ENCODE results near the gene MYO7B.
A peak's percentile ranks its signal among the peaks of the same experiment; 100 is the strongest.

MYO7B gene

GRCh38 chr2:127588241-127588640 is 52.8 kb downstream of the MYO7B start:
- H3K4me1 Mint-ChIP-seq (ENCODE audit: low read depth) = peaks cover 2% of the 10 kb centered on the region
- no peaks in the 10 kb centered on the region for H3K36me3 Mint-ChIP-seq (ENCODE audit: low read depth)
- peaks cover 5% of the 10 kb centered on the region for H3K27me3 Mint-ChIP-seq (ENCODE audit: low read depth)
- no peaks in the 10 kb centered on the region for H3K9me3 Mint-ChIP-seq
- no peak overlapping the region for H3K27ac Mint-ChIP-seq
- H3K4me3 Mint-ChIP-seq = no peak overlapping the region
- no peak for DNase-seq (ENCODE audit: low spot score)

DNA sequence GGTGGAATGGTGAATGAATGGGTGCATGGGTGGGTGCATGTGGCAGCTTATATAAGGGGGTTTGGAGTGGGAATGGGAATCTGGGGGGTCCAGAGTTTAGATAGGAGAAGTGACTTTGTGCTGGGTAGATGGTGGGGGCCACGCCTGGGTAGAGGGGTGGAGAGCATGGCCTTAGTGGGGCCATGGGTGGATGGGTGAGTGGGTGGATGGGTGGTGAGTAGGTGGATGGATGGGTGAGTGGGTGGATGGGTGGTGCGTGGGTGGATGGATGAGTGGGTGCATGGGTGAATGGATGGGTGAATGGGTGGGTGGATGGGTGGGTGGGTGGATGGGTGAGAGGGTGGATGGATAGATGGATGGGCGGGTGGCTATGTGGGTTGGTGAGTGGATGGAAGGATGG is 53.9 kb downstream of the MYO7B start:
- Mint-ChIP-seq H3K4me3 (no peak overlapping the region), H3K9me3 (no peaks in the 10 kb centered on the region), H3K27ac (no peak overlapping the region), H3K4me1 (ENCODE audit: low read depth) (peaks cover 2% of the 10 kb centered on the region), H3K36me3 (ENCODE audit: low read depth) (no peaks in the 10 kb centered on the region), H3K27me3 (ENCODE audit: low read depth) (peaks cover 5% of the 10 kb centered on the region)
- no peak for DNase-seq (ENCODE audit: low spot score)

DNA sequence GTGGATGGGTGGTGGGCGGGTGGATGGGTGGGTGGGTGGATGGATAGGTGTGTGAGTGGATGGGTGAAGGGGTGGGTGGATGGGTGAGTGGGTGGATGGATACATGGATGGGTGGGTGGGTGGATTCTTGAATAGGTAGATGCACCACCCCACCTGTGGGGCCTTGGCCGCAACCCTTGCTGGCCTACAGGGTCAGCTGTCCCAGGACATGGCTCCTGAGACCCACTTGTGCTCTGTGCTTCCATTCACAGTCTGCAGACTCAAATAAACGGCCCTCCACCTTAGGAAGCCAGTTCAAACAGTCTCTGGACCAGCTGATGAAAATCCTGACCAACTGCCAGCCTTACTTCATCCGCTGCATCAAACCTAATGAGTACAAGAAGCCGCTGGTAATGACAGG is 54.4 kb downstream of the MYO7B start:
- no peak for DNase-seq (ENCODE audit: low spot score)
- no peaks in the 10 kb centered on the region for H3K36me3 Mint-ChIP-seq (ENCODE audit: low read depth)
- peaks cover 2% of the 10 kb centered on the region for H3K4me1 Mint-ChIP-seq (ENCODE audit: low read depth)
- no peaks in the 10 kb centered on the region for H3K9me3 Mint-ChIP-seq
- no peak overlapping the region for H3K27ac Mint-ChIP-seq
- H3K4me3 Mint-ChIP-seq = no peak overlapping the region
- peaks cover 5% of the 10 kb centered on the region for H3K27me3 Mint-ChIP-seq (ENCODE audit: low read depth)

- no peak for DNase-seq (ENCODE audit: low spot score)
- Mint-ChIP-seq H3K27ac (no peak overlapping the region), H3K4me1 (ENCODE audit: low read depth) (peaks cover 5% of the 10 kb centered on the region)
These were observed 55.1 kb downstream of the MYO7B start for GRCh38 chr2:127590386-127591190.

GRCh38 chr2:127591221-127591923 is 55.9 kb downstream of the MYO7B start:
- Mint-ChIP-seq H3K36me3 (ENCODE audit: low read depth) (no peaks in the 10 kb centered on the region), H3K4me3 (no peak overlapping the region), H3K4me1 (ENCODE audit: low read depth) (peaks cover 5% of the 10 kb centered on the region), H3K27me3 (ENCODE audit: low read depth) (no peaks in the 10 kb centered on the region), H3K27ac (no peak overlapping the region), H3K9me3 (no peaks in the 10 kb centered on the region)
- peak; percentile 46 for DNase-seq (ENCODE audit: low spot score)

More at GRCh38 chr2:127590386-127591190, 55.1 kb downstream of the MYO7B start:
- no peak overlapping the region for H3K4me3 Mint-ChIP-seq
- H3K27me3 Mint-ChIP-seq (ENCODE audit: low read depth) = peaks cover 4% of the 10 kb centered on the region
- no peaks in the 10 kb centered on the region for H3K36me3 Mint-ChIP-seq (ENCODE audit: low read depth)
- no peaks in the 10 kb centered on the region for H3K9me3 Mint-ChIP-seq

DNA sequence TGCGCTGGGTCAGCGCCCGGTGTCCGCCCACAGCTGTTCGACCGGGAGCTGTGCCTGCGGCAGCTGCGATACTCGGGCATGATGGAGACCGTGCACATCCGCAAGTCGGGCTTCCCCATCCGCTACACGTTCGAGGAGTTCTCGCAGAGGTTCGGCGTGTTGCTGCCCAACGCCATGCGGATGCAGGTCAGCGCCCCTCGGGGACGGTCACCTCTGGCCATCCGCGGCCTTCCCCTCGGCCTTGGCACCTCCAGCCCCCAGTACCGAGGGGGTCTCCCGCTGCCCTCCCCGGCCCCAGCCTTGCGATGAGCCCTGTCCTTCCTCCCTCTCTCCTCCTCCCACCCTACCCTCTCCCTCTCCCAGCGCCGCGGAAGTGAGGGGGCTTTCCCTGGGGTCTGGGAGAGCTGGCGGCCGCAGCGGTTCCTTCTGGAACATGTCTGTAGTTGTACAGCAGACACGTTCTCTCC is 57.3 kb downstream of the MYO7B start:
- Mint-ChIP-seq H3K27ac (no peak overlapping the region), H3K4me3 (no peak overlapping the region), H3K4me1 (ENCODE audit: low read depth) (peaks cover 5% of the 10 kb centered on the region), H3K27me3 (ENCODE audit: low read depth) (no peaks in the 10 kb centered on the region), H3K36me3 (ENCODE audit: low read depth) (no peaks in the 10 kb centered on the region), H3K9me3 (no peaks in the 10 kb centered on the region)
- DNase-seq (ENCODE audit: low spot score) = no peak

- no peak overlapping the region for H3K27ac Mint-ChIP-seq
- no peaks in the 10 kb centered on the region for H3K27me3 Mint-ChIP-seq (ENCODE audit: low read depth)
- no peak overlapping the region for H3K4me3 Mint-ChIP-seq
- H3K9me3 Mint-ChIP-seq = no peaks in the 10 kb centered on the region
- no peaks in the 10 kb centered on the region for H3K36me3 Mint-ChIP-seq (ENCODE audit: low read depth)
- H3K4me1 Mint-ChIP-seq (ENCODE audit: low read depth) = peaks cover 9% of the 10 kb centered on the region
- no peak for DNase-seq (ENCODE audit: low spot score)
These were observed 58.0 kb downstream of the MYO7B start for GRCh38 chr2:127593228-127594115.

DNA sequence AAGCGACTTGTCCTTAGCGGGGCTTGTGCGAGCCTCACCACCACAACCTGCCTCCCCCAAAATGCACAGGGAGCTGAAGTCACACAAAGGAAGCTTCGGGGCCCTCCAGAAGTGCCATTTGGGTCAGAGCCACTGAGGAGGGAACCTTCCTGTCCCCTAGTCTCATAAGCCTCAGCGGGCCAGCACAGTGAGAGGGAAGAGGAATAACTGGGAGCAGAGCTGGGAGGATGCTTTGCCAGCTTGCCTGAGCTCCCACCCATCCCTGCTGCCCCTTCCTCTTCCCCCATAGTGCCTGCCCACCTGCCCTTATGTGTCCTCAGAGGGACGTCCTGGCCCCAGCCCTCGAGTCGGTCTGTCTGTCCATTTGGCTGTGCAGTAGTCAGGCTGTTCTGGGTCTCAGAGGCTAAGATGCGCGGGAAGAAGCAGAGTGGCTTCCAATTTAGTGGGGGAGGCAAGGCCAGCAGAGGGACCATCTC is 58.7 kb downstream of the MYO7B start:
- H3K4me1 Mint-ChIP-seq (ENCODE audit: low read depth) = peaks cover 9% of the 10 kb centered on the region
- no peaks in the 10 kb centered on the region for H3K36me3 Mint-ChIP-seq (ENCODE audit: low read depth)
- no peak for DNase-seq (ENCODE audit: low spot score)
- no peak overlapping the region for H3K27ac Mint-ChIP-seq
- H3K9me3 Mint-ChIP-seq = no peaks in the 10 kb centered on the region
- H3K27me3 Mint-ChIP-seq (ENCODE audit: low read depth) = no peaks in the 10 kb centered on the region
- no peak overlapping the region for H3K4me3 Mint-ChIP-seq

GRCh38 chr2:127596311-127597045 is 61.0 kb downstream of the MYO7B start:
- H3K27ac Mint-ChIP-seq = no peak overlapping the region
- H3K27me3 Mint-ChIP-seq (ENCODE audit: low read depth) = no peaks in the 10 kb centered on the region
- H3K4me1 Mint-ChIP-seq (ENCODE audit: low read depth) = peaks cover 11% of the 10 kb centered on the region
- no peak for DNase-seq (ENCODE audit: low spot score)
- H3K9me3 Mint-ChIP-seq = peaks cover 3% of the 10 kb centered on the region
- peaks cover 6% of the 10 kb centered on the region for H3K36me3 Mint-ChIP-seq (ENCODE audit: low read depth)
- no peak overlapping the region for H3K4me3 Mint-ChIP-seq

- Mint-ChIP-seq H3K4me1 (ENCODE audit: low read depth) (peaks cover 11% of the 10 kb centered on the region), H3K9me3 (peaks cover 5% of the 10 kb centered on the region), H3K4me3 (no peak overlapping the region), H3K36me3 (ENCODE audit: low read depth) (peaks cover 6% of the 10 kb centered on the region), H3K27me3 (ENCODE audit: low read depth) (no peaks in the 10 kb centered on the region), H3K27ac (peak overlapping the region; percentile 26)
- DNase-seq (ENCODE audit: low spot score) = no peak
These were observed 61.8 kb downstream of the MYO7B start for GRCh38 chr2:127597046-127597983.

DNA sequence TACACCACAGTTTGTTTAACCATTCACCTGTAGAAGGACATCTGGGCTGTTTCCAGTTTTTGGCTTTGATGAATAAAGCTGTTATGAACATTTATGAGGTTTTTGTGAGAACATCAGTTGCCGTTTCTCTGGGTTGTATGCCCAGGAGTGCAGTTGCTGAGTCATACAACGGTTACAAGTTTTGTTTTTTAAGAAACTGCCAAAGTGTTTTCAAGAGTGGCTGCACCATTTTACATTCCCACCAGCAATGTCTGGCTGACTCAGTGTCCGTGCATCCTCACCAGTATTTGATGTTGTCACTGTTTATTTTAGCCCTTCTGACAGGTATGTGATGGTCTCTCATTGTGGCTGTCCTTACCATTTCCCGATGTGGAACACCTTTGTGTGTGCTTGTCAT is 62.5 kb downstream of the MYO7B start:
- Mint-ChIP-seq H3K36me3 (ENCODE audit: low read depth) (peaks cover 6% of the 10 kb centered on the region), H3K4me1 (ENCODE audit: low read depth) (peaks cover 11% of the 10 kb centered on the region)

DNA sequence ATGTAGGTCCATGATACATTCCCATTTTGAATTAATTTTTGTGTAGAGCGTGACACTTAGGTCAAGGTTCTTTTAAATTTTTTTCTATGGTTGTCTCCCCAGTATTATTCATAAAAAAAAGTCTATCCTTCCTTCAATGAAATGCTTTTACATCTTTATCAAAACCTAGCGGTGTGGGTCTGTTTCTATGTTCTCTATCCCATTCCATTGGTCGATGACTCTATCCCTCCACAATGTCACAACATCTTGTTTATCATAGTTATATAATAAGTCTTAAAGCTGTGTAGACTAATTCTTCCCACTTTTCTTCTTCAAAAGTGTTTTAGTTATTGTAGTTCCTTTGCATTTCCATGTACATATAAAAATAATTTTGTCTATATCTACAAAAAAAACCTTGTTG is 63.2 kb downstream of the MYO7B start:
- Mint-ChIP-seq H3K27me3 (ENCODE audit: low read depth) (no peaks in the 10 kb centered on the region), H3K4me3 (no peak overlapping the region), H3K27ac (no peak overlapping the region), H3K9me3 (peaks cover 10% of the 10 kb centered on the region), H3K4me1 (ENCODE audit: low read depth) (peaks cover 11% of the 10 kb centered on the region), H3K36me3 (ENCODE audit: low read depth) (peaks cover 6% of the 10 kb centered on the region)
- no peak for DNase-seq (ENCODE audit: low spot score)

More for the DNA sequence above, 62.5 kb downstream of the MYO7B start:
- no peak for DNase-seq (ENCODE audit: low spot score)
- Mint-ChIP-seq H3K4me3 (no peak overlapping the region), H3K27ac (peak overlapping the region; percentile 26), H3K9me3 (peaks cover 7% of the 10 kb centered on the region), H3K27me3 (ENCODE audit: low read depth) (no peaks in the 10 kb centered on the region)

All from T-helper 2 cell treated with Interferon-gamma antibody and Interleukin-4, amounts not matched to agents 5 μg/mL and 100 μg/mL, for 36 hours (primary cell).